Measurements from ENCODE around the gene HDAC10.

HDAC10 gene

GRCh38 chr22:50271519-50271970, 20.5 kb upstream of the HDAC10 start:
- DNase-seq (ENCODE audit: insufficient read length, low spot score) (no peak), FAIRE-seq (peak; percentile 72)

- no peak for DNase-seq (ENCODE audit: insufficient read length, low spot score)
- FAIRE-seq: no peak
Observed at GRCh38 chr22:50270666-50271394, 19.8 kb upstream of the HDAC10 start.

DNA sequence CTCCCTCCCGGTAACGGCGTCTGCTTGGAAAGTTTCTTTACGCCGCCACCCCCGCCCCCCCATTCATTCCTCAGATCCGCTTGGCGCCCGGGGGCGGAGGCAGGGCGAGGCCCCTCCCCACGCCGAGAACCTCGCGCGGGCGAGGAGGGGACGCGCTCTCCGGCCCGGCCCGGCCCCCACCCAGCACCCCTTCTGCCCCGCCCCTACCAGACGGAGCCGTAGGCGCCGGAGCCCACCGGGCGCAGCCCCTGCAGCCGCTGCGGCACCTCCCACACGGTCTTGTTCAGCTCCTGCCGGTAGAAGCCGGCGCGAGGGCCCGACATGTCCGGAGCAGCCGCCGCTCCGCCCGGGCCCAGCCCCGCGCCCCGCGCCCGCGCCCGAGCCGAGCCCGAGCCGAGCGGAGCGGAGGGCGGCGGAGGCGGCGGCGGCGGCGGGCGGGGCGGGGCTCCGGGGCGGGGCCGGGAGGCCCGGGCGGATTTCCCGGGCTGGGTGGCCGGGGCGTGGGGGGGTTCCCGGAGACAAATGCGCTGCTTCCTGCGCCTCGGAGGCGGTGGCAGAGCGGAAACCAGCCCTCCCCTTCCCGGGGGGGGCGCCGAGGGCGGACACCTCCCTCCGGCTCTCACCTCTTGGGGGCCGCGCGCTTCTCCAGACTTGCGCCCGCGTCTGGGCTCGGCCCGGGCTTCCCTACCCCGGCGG, 19.1 kb upstream of the HDAC10 start, which contains the start of gene MAPK11:
Gene MAPK11 (minus strand): TSS at position 411 of the 696 bp plus-strand sequence. CDS start 88 bp downstream, at position 323.
- FAIRE-seq (no peak), DNase-seq (ENCODE audit: insufficient read length, low spot score) (no peak)

- no peak for DNase-seq (ENCODE audit: insufficient read length, low spot score)
- no peak for FAIRE-seq
Observed at GRCh38 chr22:50269573-50269969, 18.5 kb upstream of the HDAC10 start.

DNA sequence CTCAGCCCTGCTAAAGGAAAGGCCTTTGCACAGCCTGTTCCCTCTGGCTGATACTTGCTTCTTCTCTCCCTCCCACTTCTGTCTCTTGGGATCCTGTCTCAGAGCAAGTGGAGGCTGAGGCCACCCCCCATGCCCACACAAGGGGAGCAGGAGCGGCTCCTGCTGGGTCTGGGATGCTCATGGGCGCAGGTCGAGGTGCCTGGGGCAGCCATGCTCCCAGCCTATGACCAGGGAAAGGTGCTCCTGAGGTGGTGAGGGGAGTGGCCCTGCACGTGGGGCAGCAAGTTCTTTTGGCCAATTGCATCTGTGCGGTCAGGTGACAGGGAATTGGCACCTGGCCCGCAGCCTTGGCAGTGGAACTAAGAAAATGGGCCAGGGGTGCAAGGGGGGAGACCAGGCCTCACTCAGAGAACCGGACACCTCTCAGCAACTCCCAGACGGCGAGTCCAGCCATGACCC, 17.6 kb upstream of the HDAC10 start:
- DNase-seq (ENCODE audit: insufficient read length, low spot score): no peak
- FAIRE-seq: no peak

GRCh38 chr22:50267591-50268390, 16.7 kb upstream of the HDAC10 start:
- FAIRE-seq (no peak), DNase-seq (ENCODE audit: insufficient read length, low spot score) (no peak)

- DNase-seq (ENCODE audit: insufficient read length, low spot score) (no peak), FAIRE-seq (no peak)
Observed at GRCh38 chr22:50266994-50267393, 15.9 kb upstream of the HDAC10 start.

GRCh38 chr22:50264946-50265669, 14.0 kb upstream of the HDAC10 start:
- no peak for DNase-seq (ENCODE audit: insufficient read length, low spot score)
- no peak for FAIRE-seq

DNA sequence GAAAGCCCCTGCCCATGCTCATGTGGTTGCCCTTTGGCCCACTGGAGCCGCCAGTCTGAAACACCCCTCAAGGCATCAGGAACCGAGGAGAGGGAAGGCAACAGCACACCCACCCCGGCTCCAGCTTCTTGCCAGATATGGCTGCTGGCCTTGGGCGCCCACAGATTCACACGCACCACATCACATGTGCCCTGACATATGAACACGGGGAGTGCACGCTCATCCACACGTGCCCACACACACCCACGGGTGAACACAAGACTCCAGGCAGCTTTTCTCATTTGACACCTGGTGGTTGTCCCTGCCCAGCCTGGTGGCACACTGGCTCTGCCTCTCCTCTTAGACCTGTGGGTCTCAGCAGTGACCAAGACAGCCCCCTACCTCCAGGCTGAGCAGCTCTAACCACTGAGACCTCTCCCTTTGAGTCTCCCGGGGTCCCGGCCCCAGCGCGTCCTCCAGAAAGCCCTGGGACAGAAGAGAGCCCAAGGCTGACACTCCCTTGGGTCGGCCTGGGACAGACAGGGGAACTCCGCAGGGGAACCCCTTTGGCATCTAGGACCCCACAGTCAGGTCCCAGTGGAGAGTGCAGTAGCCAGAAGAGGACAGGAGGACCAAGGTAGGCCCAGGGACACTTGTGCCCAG, 13.2 kb upstream of the HDAC10 start:
- FAIRE-seq: no peak
- DNase-seq (ENCODE audit: insufficient read length, low spot score): no peak

DNA sequence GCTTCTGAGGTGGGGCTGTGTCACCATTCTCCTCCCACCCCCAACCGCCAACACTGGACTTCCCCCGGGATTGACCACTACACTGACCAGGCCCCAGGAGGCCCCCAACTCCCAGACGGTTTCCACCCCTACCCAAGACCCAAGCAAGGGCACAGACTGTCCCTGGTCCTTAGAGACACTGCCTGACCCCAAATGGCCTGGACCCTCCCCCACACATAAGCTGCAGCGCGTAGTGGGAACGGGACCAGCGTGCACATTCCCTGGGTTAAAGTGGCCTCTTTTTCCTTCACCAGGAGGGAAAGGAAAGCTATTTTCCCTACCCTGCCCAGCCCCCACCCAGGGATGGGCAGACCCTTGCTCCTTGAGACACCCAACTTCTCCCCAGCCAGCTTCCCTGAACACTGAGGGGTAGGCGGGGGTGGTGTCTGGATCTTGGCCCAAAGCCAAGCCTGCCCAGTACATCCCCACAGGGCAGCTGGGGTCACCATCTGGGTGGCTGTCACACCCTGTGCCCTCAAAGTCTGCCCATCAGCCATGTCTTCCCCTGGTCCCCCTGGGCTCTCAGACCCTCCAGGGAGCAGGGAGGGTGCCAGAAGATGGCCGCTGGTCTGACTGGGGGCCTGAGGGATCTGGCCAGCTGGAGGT, 12.0 kb upstream of the HDAC10 start:
- FAIRE-seq: peak; percentile 42
- DNase-seq (ENCODE audit: insufficient read length, low spot score): no peak

GRCh38 chr22:50262460-50262911, 11.4 kb upstream of the HDAC10 start:
- FAIRE-seq: no peak
- peak; percentile 60 for DNase-seq (ENCODE audit: insufficient read length, low spot score)

GRCh38 chr22:50261615-50262459, 10.8 kb upstream of the HDAC10 start, which contains the start of gene MAPK12:
Gene MAPK12 (minus strand): TSS chr22:50261683. CDS start chr22:50261509, 174 bp downstream.
- FAIRE-seq (no peak), DNase-seq (ENCODE audit: insufficient read length, low spot score) (no peak)

GRCh38 chr22:50260801-50261614, 9.9 kb upstream of the HDAC10 start:
- DNase-seq (ENCODE audit: insufficient read length, low spot score): no peak
- FAIRE-seq: peak; percentile 62

DNA sequence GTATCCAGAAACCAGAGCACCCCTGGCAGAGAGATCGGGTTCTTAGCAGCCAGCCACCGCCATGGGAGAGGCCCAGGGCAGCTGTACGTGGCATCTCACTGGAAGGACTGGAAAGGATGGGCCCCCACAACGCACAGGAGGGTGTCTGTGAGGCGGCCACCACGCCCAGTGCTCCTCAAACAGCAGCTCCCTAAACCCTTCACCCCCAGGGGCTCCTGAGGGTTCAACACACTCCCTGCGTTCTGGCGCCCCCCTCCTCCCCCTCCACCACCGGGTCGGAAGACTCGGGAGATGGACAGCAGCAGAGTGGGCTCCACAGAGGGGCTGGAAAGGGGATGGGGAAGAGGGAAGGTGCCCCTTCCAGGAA, 9.4 kb upstream of the HDAC10 start:
- DNase-seq (ENCODE audit: insufficient read length, low spot score): no peak

GRCh38 chr22:50259302-50259701, 8.2 kb upstream of the HDAC10 start:
- FAIRE-seq (no peak), DNase-seq (ENCODE audit: insufficient read length, low spot score) (no peak)

More for the DNA sequence above, 9.4 kb upstream of the HDAC10 start:
- no peak for FAIRE-seq

DNA sequence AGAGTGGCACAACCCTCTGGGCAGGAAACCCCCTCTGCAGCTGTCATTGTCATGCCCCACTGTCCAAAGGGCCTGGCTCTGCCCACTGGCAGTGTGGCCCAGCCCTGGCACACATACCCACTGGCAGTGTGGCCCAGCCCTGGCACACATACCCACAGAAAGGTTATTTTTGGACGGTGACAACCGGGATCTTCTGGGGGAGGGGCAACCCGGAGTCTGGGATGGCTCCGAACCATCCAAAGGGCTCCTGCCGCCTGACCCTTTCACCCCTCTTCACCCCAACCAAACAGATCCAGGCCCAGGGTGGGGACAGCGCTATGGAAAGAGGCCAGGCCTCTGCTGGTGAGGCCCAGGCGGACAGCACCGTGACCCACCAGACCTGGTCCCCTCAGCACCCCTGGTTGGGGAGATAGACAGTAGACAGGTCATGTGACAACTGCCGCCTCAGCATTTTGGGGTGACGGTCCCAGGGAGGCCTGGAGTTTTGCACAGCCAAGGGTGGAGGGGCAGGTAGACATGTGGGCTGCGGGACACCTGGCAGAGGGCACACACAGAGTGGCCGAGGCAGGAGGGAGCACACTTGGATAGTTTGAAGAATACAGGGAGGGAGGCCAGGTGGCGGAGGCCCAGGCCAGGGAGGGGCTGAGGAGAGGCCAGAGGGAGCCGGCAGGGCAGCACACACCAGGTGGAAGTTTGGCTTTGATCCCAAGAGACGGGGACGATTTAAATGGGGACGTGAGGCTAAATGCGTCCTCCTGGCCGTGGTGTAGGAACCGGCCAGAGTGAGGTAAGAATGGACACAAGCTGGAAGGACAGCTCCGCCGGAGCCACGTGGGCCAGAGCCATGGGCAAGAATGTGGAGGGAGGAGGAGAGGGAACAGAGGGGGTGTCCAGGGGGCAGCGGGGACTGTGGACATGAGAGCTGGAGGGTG, 7.6 kb upstream of the HDAC10 start:
- FAIRE-seq: no peak
- DNase-seq (ENCODE audit: insufficient read length, low spot score): no peak

Measured in HTR-8/SVneo (cell line).